Activated B cell treated with CpG ODN at 0.5 μM for 24 hours (primary cell): ENCODE results near the gene LCE2A. TPM values are rescaled to one million over a fixed set of nuclear protein-coding genes. Genes with fewer than 3 reads are reported as not detected.

ENCODE experiments used
- ATAC-seq: fragments of 200-7000 bp; cut with Tn5 transposase; one replicate; pipeline ENCODE4 v1.10.0; 2021; ENCODE audit warnings: low read depth, mild to moderate bottlenecking, moderate library complexity
- CTCF ChIA-PET: fragments of 350-600 bp; sonication (Branson Sonifier 250); formaldehyde crosslinking; loops from one replicate; lab custom pipeline; 2021; ENCODE audit warnings: antibody characterized with exemption; lab: Charles Lee
- POLR2A ChIA-PET: fragments of 350-600 bp; sonication (Branson Sonifier 250); formaldehyde crosslinking; loops from one replicate; lab custom pipeline; 2021; ENCODE audit warnings: antibody characterized with exemption; lab: Charles Lee
- DNase-seq: peaks from one replicate; pipeline ENCODE4 v3.0.0; 2022
- H3K27ac Mint-ChIP-seq: one replicate; pipeline ENCODE4 v1.8.0; 2020; ENCODE audit warnings: mixed read lengths
- H3K27me3 Mint-ChIP-seq: one replicate; pipeline ENCODE4 v1.8.0; 2021; ENCODE audit warnings: mixed read lengths
- H3K36me3 Mint-ChIP-seq: one replicate; pipeline ENCODE4 v1.8.0; 2021; ENCODE audit warnings: low read depth, mixed read lengths
- H3K4me1 Mint-ChIP-seq: one replicate; pipeline ENCODE4 v1.8.0; 2021; ENCODE audit warnings: mixed read lengths
- H3K4me3 Mint-ChIP-seq: one replicate; pipeline ENCODE4 v1.8.0; 2020; ENCODE audit warnings: mild to moderate bottlenecking, mixed read lengths
- H3K9me3 Mint-ChIP-seq: one replicate; pipeline ENCODE4 v1.8.0; 2020; ENCODE audit warnings: mixed read lengths
- CTCF ChIP-seq: fragments of 200-600 bp; IDR thresholded peaks from one replicate; pipeline ENCODE4 v1.8.0; 2022; ENCODE audit warnings: antibody characterized with exemption, mild to moderate bottlenecking
- intact Hi-C: fragments of 100-400 bp; cut with micrococcal nuclease; formaldehyde crosslinking; loops from one replicate; pipeline ENCODE4 v1.15.1; 2024
- total RNA-seq: library from RNA; stranded (reverse); gene quantifications from 2 replicates; pipeline ENCODE4 v1.2.3, GENCODE V29; 2022

LCE2A gene
- total RNA-seq, 1 donor from 2014 or later: not detected

DNA sequence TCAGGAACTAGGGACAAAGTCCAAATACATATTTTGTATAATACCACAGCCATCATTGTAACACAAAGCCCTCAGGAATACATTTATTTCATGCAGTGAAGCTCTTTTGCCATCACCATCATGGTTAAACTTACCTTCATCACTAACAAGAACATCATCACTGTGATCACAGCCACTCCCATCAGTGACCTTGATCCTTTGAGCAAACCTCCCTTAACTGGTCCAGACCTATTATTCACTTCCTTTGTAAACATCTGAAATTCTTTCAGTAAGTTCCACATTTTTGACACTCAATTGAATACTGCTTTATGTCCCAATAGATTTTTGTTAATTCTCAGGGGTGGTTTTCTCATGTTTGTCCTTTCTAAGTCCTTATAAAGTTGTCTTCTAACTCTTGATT, 43.5 kb downstream of the LCE2A start:
- no peak for TF ChIP-seq CTCF
- CTCF ChIA-PET: no interaction called here
- no peaks in the 10 kb centered on the region for H3K4me1 Mint-ChIP-seq
- H3K27me3 Mint-ChIP-seq: peaks cover 18% of the 10 kb centered on the region
- no peak overlapping the region for H3K4me3 Mint-ChIP-seq
- no peak for ATAC-seq
- H3K36me3 Mint-ChIP-seq: no peaks in the 10 kb centered on the region
- intact Hi-C loops: no loop called here
- no peak overlapping the region for H3K27ac Mint-ChIP-seq
- no peaks in the 10 kb centered on the region for H3K9me3 Mint-ChIP-seq
- DNase-seq: no peak
- POLR2A ChIA-PET: no interaction called here

- Mint-ChIP-seq H3K4me1 (no peaks in the 10 kb centered on the region), H3K27me3 (peaks cover 12% of the 10 kb centered on the region), H3K4me3 (no peak overlapping the region), H3K36me3 (no peaks in the 10 kb centered on the region), H3K27ac (no peak overlapping the region), H3K9me3 (no peaks in the 10 kb centered on the region)
- ChIA-PET CTCF (no interaction called here), POLR2A (no interaction called here)
- ATAC-seq: no peak
- intact Hi-C loops: no loop called here
- DNase-seq: no peak
- no peak for TF ChIP-seq CTCF
These were observed 45.4 kb downstream of the LCE2A start for GRCh38 chr1:152743371-152744145.

GRCh38 chr1:152745289-152745704, 47.2 kb downstream of the LCE2A start:
- TF ChIP-seq CTCF: no peak
- no peaks in the 10 kb centered on the region for H3K4me1 Mint-ChIP-seq
- CTCF ChIA-PET: interaction anchor here (0.6 kb wide), 1 partner anchor 17 kb away, joined by 3 read pairs; no protein-coding TSS in a partner anchor
- POLR2A ChIA-PET: no interaction called here
- no peak overlapping the region for H3K4me3 Mint-ChIP-seq
- ATAC-seq (no peak), DNase-seq (no peak)
- H3K36me3 Mint-ChIP-seq: no peaks in the 10 kb centered on the region
- H3K9me3 Mint-ChIP-seq: no peaks in the 10 kb centered on the region
- H3K27ac Mint-ChIP-seq: no peak overlapping the region
- intact Hi-C loops: no loop called here
- H3K27me3 Mint-ChIP-seq: peaks cover 12% of the 10 kb centered on the region

DNA sequence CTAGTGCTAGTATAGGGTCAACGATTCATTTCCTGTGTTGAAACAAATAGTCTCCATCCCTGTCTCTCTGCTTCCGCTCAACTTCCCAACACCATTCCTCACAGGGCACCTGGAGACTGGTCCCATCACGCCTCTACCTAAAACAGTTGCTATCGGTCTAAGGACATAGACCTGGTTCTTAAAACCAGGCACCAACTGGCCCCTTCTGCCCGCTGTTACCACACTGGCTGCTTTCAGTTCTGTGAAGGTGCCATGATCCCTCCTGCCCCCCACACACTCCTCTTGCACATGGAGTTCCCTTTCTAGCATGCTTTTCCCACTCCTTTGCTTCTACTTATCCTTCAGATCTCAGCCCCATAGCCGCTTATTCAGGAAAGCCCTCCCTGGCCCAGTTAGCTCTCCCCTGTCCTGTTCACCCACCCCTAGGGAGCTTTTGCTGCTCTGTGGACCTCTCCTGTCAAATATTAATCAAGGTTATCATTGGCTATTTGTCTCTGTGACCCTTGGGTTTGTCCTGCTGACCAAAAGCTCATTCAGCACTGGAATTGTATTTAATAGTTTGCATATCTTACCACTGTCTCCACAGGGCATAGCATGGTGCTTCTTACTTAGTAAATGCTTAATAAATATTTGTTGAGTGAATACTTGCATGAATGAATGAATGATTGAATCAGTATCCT, 47.8 kb downstream of the LCE2A start:
- Mint-ChIP-seq H3K4me1 (no peaks in the 10 kb centered on the region), H3K36me3 (no peaks in the 10 kb centered on the region), H3K9me3 (no peaks in the 10 kb centered on the region), H3K4me3 (no peak overlapping the region), H3K27ac (no peak overlapping the region), H3K27me3 (peaks cover 15% of the 10 kb centered on the region)
- intact Hi-C loops: no loop called here
- POLR2A ChIA-PET: no interaction called here
- CTCF ChIA-PET: no interaction called here
- no peak for TF ChIP-seq CTCF
- ATAC-seq (no peak), DNase-seq (no peak)

- Mint-ChIP-seq H3K27ac (no peak overlapping the region), H3K36me3 (no peaks in the 10 kb centered on the region), H3K9me3 (no peaks in the 10 kb centered on the region), H3K4me3 (no peak overlapping the region), H3K27me3 (peaks cover 13% of the 10 kb centered on the region), H3K4me1 (no peaks in the 10 kb centered on the region)
- intact Hi-C loops: no loop called here
- ATAC-seq (no peak), DNase-seq (no peak)
- no peak for TF ChIP-seq CTCF
- CTCF ChIA-PET: no interaction called here
- POLR2A ChIA-PET: no interaction called here
These were observed 49.7 kb downstream of the LCE2A start for GRCh38 chr1:152747831-152748230.
